ENCODE results near the gene PLP1.
"Not testable (repeated sequence)": the region's sequence is repeated elsewhere in the genome, so short reads cannot be mapped to it uniquely, and the experiment has no call there.

GRCh38 chrX:103766813-103767555 is 9.7 kb upstream of the PLP1 start:
- TF ChIP-seq CTCF, POLR2A (IDR thresholded peaks at IDR 0.05): not testable (repeated sequence)
